HEK293T (cell line): ENCODE data around the gene SYT17.

ENCODE experiments used
- ARNT ChIP-seq: fragments of 450-650 bp; IDR thresholded peaks from 2 replicates; pipeline ENCODE4 v1.6.1; 2017; ENCODE audit warnings: mild to moderate bottlenecking
- BHLHE40 ChIP-seq: fragments of 450-650 bp; IDR thresholded peaks from 2 replicates; pipeline ENCODE4 v1.6.1; 2016; ENCODE audit warnings: mild to moderate bottlenecking, moderate library complexity, borderline replicate concordance
- CTBP1 ChIP-seq: fragments of 450-650 bp; IDR thresholded peaks from 2 replicates; pipeline ENCODE4 v1.6.1; 2016; ENCODE audit warnings: borderline replicate concordance
- ELF4 ChIP-seq: fragments of 450-650 bp; IDR thresholded peaks from 2 replicates; pipeline ENCODE4 v1.6.1; 2017; ENCODE audit warnings: antibody characterized with exemption
- FOXA1 ChIP-seq: fragments of 450-650 bp; IDR thresholded peaks from 2 replicates; pipeline ENCODE4 v1.6.1; 2016; ENCODE audit warnings: mild to moderate bottlenecking
- FOXK2 ChIP-seq: fragments of 450-650 bp; IDR thresholded peaks from 2 replicates; pipeline ENCODE4 v1.6.1; 2016; ENCODE audit warnings: mild to moderate bottlenecking
- FOXM1 ChIP-seq: fragments of 450-650 bp; IDR thresholded peaks from 2 replicates; pipeline ENCODE4 v1.6.1; 2017; ENCODE audit warnings: mild to moderate bottlenecking, borderline replicate concordance
- HDGF ChIP-seq: fragments of 450-650 bp; IDR thresholded peaks from 2 replicates; pipeline ENCODE4 v1.6.1; 2017; ENCODE audit warnings: antibody characterized with exemption, borderline replicate concordance
- L3MBTL2 ChIP-seq: fragments of 450-650 bp; conservative IDR thresholded peaks from 2 replicates; pipeline ENCODE4 v1.6.1; 2016; ENCODE audit warnings: mild to moderate bottlenecking
- NFRKB ChIP-seq: fragments of 450-650 bp; IDR thresholded peaks from 2 replicates; pipeline ENCODE4 v1.6.1; 2016; ENCODE audit warnings: mild to moderate bottlenecking, moderate library complexity
- SP1 ChIP-seq: fragments of 450-650 bp; IDR thresholded peaks from 2 replicates; pipeline ENCODE4 v1.6.1; 2017
- SUZ12 ChIP-seq: fragments of 450-650 bp; IDR thresholded peaks from 2 replicates; pipeline ENCODE4 v1.6.1; 2016; ENCODE audit warnings: mild to moderate bottlenecking
- ZNF384 ChIP-seq: fragments of 450-650 bp; IDR thresholded peaks from 2 replicates; pipeline ENCODE4 v1.6.1; 2016
- TF ChIP-seq, protein P1 (sequence below): fragments of 450-650 bp; IDR thresholded peaks from 2 replicates; pipeline ENCODE4 v1.6.1; 2016

DNA sequence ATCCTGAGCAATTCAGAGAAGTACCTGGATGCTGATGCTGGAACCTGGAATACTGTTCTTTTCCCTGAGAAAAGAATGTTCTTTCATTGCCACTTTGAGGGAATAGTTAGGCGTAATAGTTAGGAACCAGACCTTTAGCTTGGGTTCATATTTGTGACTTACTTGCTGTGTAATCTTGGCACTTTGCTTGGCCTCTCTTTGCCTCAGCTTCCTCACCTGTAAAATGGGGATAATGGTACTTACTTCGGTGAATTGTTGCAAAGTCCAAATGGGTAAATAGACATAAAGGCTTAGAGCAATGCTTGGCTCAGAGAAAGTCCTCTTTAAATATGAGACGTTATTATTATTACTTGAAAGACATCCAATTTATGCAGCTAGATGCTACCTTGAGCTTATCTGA lies 62.5 kb downstream of the SYT17 start:
- TF ChIP-seq L3MBTL2 (no peak), BHLHE40 (no peak), ARNT (no peak), FOXM1 (no peak), SP1 (no peak), FOXA1 (no peak), NFRKB (no peak), ELF4 (no peak), CTBP1 (no peak), SUZ12 (no peak), ZNF384 (no peak), HDGF (no peak), FOXK2 (no peak)
- TF ChIP-seq, protein P1, sequence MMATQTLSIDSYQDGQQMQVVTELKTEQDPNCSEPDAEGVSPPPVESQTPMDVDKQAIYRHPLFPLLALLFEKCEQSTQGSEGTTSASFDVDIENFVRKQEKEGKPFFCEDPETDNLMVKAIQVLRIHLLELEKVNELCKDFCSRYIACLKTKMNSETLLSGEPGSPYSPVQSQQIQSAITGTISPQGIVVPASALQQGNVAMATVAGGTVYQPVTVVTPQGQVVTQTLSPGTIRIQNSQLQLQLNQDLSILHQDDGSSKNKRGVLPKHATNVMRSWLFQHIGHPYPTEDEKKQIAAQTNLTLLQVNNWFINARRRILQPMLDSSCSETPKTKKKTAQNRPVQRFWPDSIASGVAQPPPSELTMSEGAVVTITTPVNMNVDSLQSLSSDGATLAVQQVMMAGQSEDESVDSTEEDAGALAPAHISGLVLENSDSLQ = no peak
